Measurements from ENCODE around the gene XIRP1. TPM values are rescaled to one million over a fixed set of nuclear protein-coding genes. Genes with fewer than 3 reads are reported as not detected.
A peak's percentile ranks its signal among the peaks of the same experiment; 100 is the strongest.

XIRP1 gene
- total RNA-seq, 3 donors from 2014 or later: 0.31 TPM; not detected in 2

- DNase-seq: no peak
- ATAC-seq: no peak
- H3K36me3 ChIP-seq (ENCODE audit: low read depth): no peaks in the 10 kb centered on the region
- H3K9me3 ChIP-seq: no peaks in the 10 kb centered on the region
- peaks cover 8% of the 10 kb centered on the region for H3K4me1 ChIP-seq (ENCODE audit: low read depth)
- TF ChIP-seq, protein P1, sequence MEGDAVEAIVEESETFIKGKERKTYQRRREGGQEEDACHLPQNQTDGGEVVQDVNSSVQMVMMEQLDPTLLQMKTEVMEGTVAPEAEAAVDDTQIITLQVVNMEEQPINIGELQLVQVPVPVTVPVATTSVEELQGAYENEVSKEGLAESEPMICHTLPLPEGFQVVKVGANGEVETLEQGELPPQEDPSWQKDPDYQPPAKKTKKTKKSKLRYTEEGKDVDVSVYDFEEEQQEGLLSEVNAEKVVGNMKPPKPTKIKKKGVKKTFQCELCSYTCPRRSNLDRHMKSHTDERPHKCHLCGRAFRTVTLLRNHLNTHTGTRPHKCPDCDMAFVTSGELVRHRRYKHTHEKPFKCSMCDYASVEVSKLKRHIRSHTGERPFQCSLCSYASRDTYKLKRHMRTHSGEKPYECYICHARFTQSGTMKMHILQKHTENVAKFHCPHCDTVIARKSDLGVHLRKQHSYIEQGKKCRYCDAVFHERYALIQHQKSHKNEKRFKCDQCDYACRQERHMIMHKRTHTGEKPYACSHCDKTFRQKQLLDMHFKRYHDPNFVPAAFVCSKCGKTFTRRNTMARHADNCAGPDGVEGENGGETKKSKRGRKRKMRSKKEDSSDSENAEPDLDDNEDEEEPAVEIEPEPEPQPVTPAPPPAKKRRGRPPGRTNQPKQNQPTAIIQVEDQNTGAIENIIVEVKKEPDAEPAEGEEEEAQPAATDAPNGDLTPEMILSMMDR (IDR thresholded peaks at IDR 0.05): no peak
- H3K4me3 ChIP-seq: no peak overlapping the region
- intact Hi-C loops (cut with DNase I, micrococcal nuclease): no loop called here
These were observed 34.2 kb downstream of the XIRP1 start for GRCh38 chr3:39158148-39158715.

- peaks cover 8% of the 10 kb centered on the region for H3K4me1 ChIP-seq (ENCODE audit: low read depth)
- ATAC-seq (no peak), DNase-seq (no peak)
- H3K9me3 ChIP-seq: no peaks in the 10 kb centered on the region
- no peaks in the 10 kb centered on the region for H3K36me3 ChIP-seq (ENCODE audit: low read depth)
- TF ChIP-seq, protein P1 (IDR thresholded peaks at IDR 0.05): no peak
- intact Hi-C loops (cut with DNase I, micrococcal nuclease): no loop called here
- no peak overlapping the region for H3K4me3 ChIP-seq
These were observed 35.0 kb downstream of the XIRP1 start for GRCh38 chr3:39157359-39157758.

DNA sequence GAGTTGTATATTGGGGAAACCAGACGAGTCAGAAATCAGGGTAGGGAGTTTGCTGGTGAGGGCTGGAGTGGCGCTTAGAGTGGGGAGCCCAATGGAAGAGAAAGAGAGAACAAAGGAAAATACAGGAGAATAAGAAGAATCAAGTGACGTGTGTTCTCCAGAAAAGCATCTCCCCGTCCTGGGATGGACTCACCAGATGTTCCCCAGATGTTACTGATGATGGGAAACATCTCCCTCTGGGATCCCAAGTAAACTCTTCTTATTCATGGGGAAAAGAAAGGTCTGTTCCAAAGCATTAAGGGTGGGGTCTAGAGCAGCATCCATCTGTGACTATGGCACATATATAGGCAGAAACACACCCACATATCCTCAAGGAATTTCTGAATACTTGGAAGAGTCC lies 36.0 kb downstream of the XIRP1 start:
- intact Hi-C loops (cut with DNase I, micrococcal nuclease): no loop called here
- Histone ChIP-seq H3K4me1 (ENCODE audit: low read depth) (peaks cover 17% of the 10 kb centered on the region), H3K36me3 (ENCODE audit: low read depth) (no peaks in the 10 kb centered on the region), H3K4me3 (no peak overlapping the region), H3K9me3 (no peaks in the 10 kb centered on the region)
- TF ChIP-seq, protein P1 (IDR thresholded peaks at IDR 0.05): no peak
- ATAC-seq (no peak), DNase-seq (no peak)

DNA sequence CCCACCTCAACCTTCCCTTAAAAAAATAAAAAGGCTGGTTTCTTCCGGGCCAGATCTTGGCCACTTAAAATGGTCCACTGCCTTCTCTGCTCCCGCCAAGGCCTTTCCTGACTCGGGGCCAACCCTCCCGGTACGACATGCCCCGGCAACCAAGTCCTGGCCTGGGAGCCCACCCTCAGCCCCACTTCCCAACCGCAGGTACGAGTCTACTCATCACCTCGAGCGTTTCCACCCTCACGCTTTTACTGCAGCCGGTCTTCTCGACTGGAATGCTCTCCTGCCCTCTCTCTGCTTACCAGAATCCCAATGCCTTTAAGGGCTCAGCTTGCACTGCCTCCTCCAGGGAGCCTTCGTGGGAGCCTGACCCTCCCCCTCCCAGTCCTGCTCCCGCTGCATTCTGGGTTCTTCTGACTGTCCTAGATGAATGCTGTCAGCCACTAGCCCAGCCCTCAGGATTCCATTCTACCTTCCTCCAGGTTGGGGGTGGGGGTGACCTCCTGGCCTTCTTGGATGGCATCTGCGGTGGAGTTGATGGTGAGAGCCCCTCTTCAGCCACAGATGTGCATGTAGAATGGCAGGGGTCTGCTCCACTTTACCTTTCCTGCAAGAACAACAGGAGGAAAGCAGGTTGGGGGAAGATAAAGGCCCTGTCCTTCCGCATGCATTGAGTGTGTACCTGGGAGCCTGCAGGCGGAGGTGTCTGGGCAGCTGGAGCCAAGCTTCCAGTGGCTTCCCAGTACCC lies 37.9 kb downstream of the XIRP1 start:
- Histone ChIP-seq H3K9me3 (no peaks in the 10 kb centered on the region), H3K36me3 (ENCODE audit: low read depth) (no peaks in the 10 kb centered on the region), H3K4me3 (no peak overlapping the region), H3K4me1 (ENCODE audit: low read depth) (peaks cover 36% of the 10 kb centered on the region)
- TF ChIP-seq, protein P1 (IDR thresholded peaks at IDR 0.05): no peak
- intact Hi-C loops (cut with DNase I, micrococcal nuclease): no loop called here
- no peak for ATAC-seq
- peak in 2 of 3 donors; percentile 60 to 71 for DNase-seq

GRCh38 chr3:39153977-39154279 lies 38.5 kb downstream of the XIRP1 start:
- DNase-seq (no peak), ATAC-seq (no peak)
- no peak overlapping the region for H3K4me3 ChIP-seq
- TF ChIP-seq, protein P1 (IDR thresholded peaks at IDR 0.05): no peak
- intact Hi-C loops (cut with DNase I, micrococcal nuclease): no loop called here
- peaks cover 42% of the 10 kb centered on the region for H3K4me1 ChIP-seq (ENCODE audit: low read depth)
- no peaks in the 10 kb centered on the region for H3K36me3 ChIP-seq (ENCODE audit: low read depth)
- H3K9me3 ChIP-seq: no peaks in the 10 kb centered on the region
